Islet precursor cell (in vitro differentiated cells): ENCODE measurements around the gene CSAG1.
"Not testable (repeated sequence)": the region's sequence is repeated elsewhere in the genome, so short reads cannot be mapped to it uniquely, and the experiment has no call there.

ENCODE experiments used
- DNase-seq: peaks from one replicate; pipeline ENCODE4 v3.0.0-alpha.2; 2018

Gene CSAG1

GRCh38 chrX:152733261-152733975 lies at the start of gene CSAG1, which contains the start of gene MAGEA12:
Gene CSAG1, minus strand, starts transcription at chrX:152733721. Its CDS starts 1,261 bp downstream, at chrX:152732460.
Gene MAGEA12, plus strand, starts transcription at chrX:152733757. Its CDS starts 2,405 bp downstream, at chrX:152736162.
- DNase-seq = no peak

GRCh38 chrX:152769549-152770289 lies 36.2 kb upstream of the CSAG1 start, which contains the start of gene MAGEA6:
Gene MAGEA6, minus strand, starts transcription at chrX:152769689. Its CDS starts 2,039 bp downstream, at chrX:152767650.
- DNase-seq = not testable (repeated sequence)

- DNase-seq = peak; percentile 17
These were observed 33.0 kb upstream of the CSAG1 start for GRCh38 chrX:152766562-152766961.

- DNase-seq = not testable (repeated sequence)
These were observed 28.1 kb upstream of the CSAG1 start for GRCh38 chrX:152761582-152761981.

GRCh38 chrX:152759544-152759943 lies 26.0 kb upstream of the CSAG1 start:
- not testable (repeated sequence) for DNase-seq

GRCh38 chrX:152758918-152759317 lies 25.4 kb upstream of the CSAG1 start, which contains the start of gene CSAG3:
Gene CSAG3, plus strand, starts transcription at chrX:152759218.
- not testable (repeated sequence) for DNase-seq

GRCh38 chrX:152754871-152755270 lies 21.4 kb upstream of the CSAG1 start:
- not testable (repeated sequence) for DNase-seq

GRCh38 chrX:152753686-152754650 lies 20.4 kb upstream of the CSAG1 start, which contains the start of gene MAGEA2:
Gene MAGEA2, minus strand, starts transcription at chrX:152753842. Its CDS starts 2,479 bp downstream, at chrX:152751363.
- not testable (repeated sequence) for DNase-seq

- no peak for DNase-seq
These were observed 5.0 kb upstream of the CSAG1 start for GRCh38 chrX:152738560-152738959.

- DNase-seq = not testable (repeated sequence)
These were observed 3.0 kb upstream of the CSAG1 start for GRCh38 chrX:152736528-152736927.

GRCh38 chrX:152735860-152736511 lies 2.5 kb upstream of the CSAG1 start:
- DNase-seq = peak; percentile 30

- DNase-seq = no peak
These were observed 1.6 kb upstream of the CSAG1 start for GRCh38 chrX:152735101-152735500.

GRCh38 chrX:152734143-152734858 lies 780 bp upstream of the CSAG1 start:
- DNase-seq = peak; percentile 35

GRCh38 chrX:152725409-152725808 lies 8.1 kb downstream of the CSAG1 start:
- DNase-seq = no peak

GRCh38 chrX:152713815-152714787 lies 19.4 kb downstream of the CSAG1 start, which contains the start of gene MAGEA2B:
Gene MAGEA2B, plus strand, starts transcription at chrX:152714628. Its CDS starts 2,479 bp downstream, at chrX:152717107.
- not testable (repeated sequence) for DNase-seq

- not testable (repeated sequence) for DNase-seq
These were observed 20.3 kb downstream of the CSAG1 start for GRCh38 chrX:152713195-152713594.

GRCh38 chrX:152709173-152709572 lies 24.3 kb downstream of the CSAG1 start, which contains the start of gene CSAG2:
Gene CSAG2, minus strand, starts transcription at chrX:152709273. Its CDS starts 161 bp downstream, at chrX:152709112.
- not testable (repeated sequence) for DNase-seq

- not testable (repeated sequence) for DNase-seq
These were observed 27.0 kb downstream of the CSAG1 start for GRCh38 chrX:152706500-152706899.

GRCh38 chrX:152700390-152700789 lies 33.1 kb downstream of the CSAG1 start:
- peak; percentile 12 for DNase-seq
